T-helper 1 cell treated with Interleukin-12 subunit alpha and Interleukin-12 subunit beta and Interleukin-4 antibody, amounts not matched to agents 30 μg/mL and 1 μg/mL, for 36 hours (primary cell): ENCODE data around the gene ARHGEF39.
"Not testable (repeated sequence)": the region's sequence is repeated elsewhere in the genome, so short reads cannot be mapped to it uniquely, and the experiment has no call there.

Source experiments
- H3K27ac Mint-ChIP-seq: one replicate; pipeline ENCODE4 v1.8.0; 2021; ENCODE audit warnings: mild to moderate bottlenecking, mixed read lengths
- H3K27me3 Mint-ChIP-seq: one replicate; pipeline ENCODE4 v1.8.0; 2021; ENCODE audit warnings: low read depth, mixed read lengths
- H3K36me3 Mint-ChIP-seq: one replicate; pipeline ENCODE4 v1.8.0; 2021; ENCODE audit warnings: low read depth, mixed read lengths
- H3K4me1 Mint-ChIP-seq: one replicate; pipeline ENCODE4 v1.8.0; 2021; ENCODE audit warnings: low read depth, mixed read lengths
- H3K4me3 Mint-ChIP-seq: one replicate; pipeline ENCODE4 v1.8.0; 2021; ENCODE audit warnings: mild to moderate bottlenecking, moderate library complexity, mixed read lengths
- H3K9me3 Mint-ChIP-seq: one replicate; pipeline ENCODE4 v1.8.0; 2021; ENCODE audit warnings: mixed read lengths

Gene ARHGEF39

GRCh38 chr9:35616681-35617459 is 48.1 kb downstream of the ARHGEF39 start:
- Mint-ChIP-seq H3K4me1 (peaks cover 47% of the 10 kb centered on the region), H3K4me3 (peak overlapping the region; percentile 77), H3K27ac (peak overlapping the region; percentile 84), H3K9me3 (no peaks in the 10 kb centered on the region), H3K27me3 (peaks cover 11% of the 10 kb centered on the region), H3K36me3 (no peaks in the 10 kb centered on the region)

DNA sequence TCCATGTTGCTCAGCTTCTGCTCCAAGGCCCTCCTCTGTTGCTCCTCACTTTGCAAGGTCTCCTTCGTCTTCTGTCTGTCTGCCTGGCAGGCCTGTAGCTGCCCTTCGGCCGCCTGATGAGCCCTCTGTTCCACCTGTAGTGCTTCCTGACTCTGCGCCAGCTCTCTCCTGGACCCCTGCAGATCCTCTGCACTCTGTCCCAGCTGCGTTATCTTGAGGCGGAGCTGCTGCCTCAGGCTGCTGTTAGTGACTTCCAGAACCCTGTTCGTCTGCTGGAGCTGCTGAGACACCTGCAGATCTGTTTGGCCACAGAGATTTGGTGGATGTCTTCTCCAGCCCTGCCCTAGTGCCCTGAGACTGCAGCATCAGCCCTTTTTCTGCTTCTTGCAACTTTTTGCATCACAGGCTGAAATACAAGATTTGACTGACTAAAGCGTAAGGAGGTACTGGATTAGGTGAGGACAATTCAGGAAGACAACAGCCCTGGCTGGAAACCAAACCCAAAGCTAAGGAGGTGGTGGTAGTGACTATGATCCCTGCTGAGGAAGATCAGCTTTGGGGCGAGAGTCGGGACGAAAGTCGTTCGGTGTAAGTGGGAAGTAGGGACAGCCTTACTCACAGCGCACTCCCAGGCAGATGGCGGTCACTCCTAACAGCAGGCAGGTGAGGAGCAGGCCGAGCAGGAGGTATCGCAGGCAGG is 48.9 kb downstream of the ARHGEF39 start:
- H3K27me3 Mint-ChIP-seq: peaks cover 11% of the 10 kb centered on the region
- H3K27ac Mint-ChIP-seq: peak overlapping the region; percentile 79
- H3K4me1 Mint-ChIP-seq: peaks cover 49% of the 10 kb centered on the region
- H3K9me3 Mint-ChIP-seq: no peaks in the 10 kb centered on the region
- peaks cover 4% of the 10 kb centered on the region for H3K36me3 Mint-ChIP-seq
- peak overlapping the region; percentile 77 for H3K4me3 Mint-ChIP-seq

GRCh38 chr9:35612843-35613242 is 52.2 kb downstream of the ARHGEF39 start:
- Mint-ChIP-seq H3K9me3 (no peaks in the 10 kb centered on the region), H3K27me3 (peaks cover 11% of the 10 kb centered on the region), H3K27ac (no peak overlapping the region), H3K36me3 (peaks cover 7% of the 10 kb centered on the region), H3K4me1 (peaks cover 25% of the 10 kb centered on the region), H3K4me3 (no peak overlapping the region)

- H3K4me1 Mint-ChIP-seq: peaks cover 23% of the 10 kb centered on the region
- H3K27ac Mint-ChIP-seq, H3K9me3 Mint-ChIP-seq, H3K4me3 Mint-ChIP-seq: not testable (repeated sequence)
- H3K36me3 Mint-ChIP-seq: peaks cover 11% of the 10 kb centered on the region
- peaks cover 11% of the 10 kb centered on the region for H3K27me3 Mint-ChIP-seq
Measured at GRCh38 chr9:35612066-35612465, 52.9 kb downstream of the ARHGEF39 start.

GRCh38 chr9:35611230-35611797 is 53.7 kb downstream of the ARHGEF39 start:
- peaks cover 22% of the 10 kb centered on the region for H3K4me1 Mint-ChIP-seq
- H3K27me3 Mint-ChIP-seq: peaks cover 11% of the 10 kb centered on the region
- no peak overlapping the region for H3K27ac Mint-ChIP-seq
- no peaks in the 10 kb centered on the region for H3K9me3 Mint-ChIP-seq
- H3K4me3 Mint-ChIP-seq: no peak overlapping the region
- peaks cover 11% of the 10 kb centered on the region for H3K36me3 Mint-ChIP-seq

GRCh38 chr9:35609820-35610163 is 55.2 kb downstream of the ARHGEF39 start:
- Mint-ChIP-seq H3K4me3 (no peak overlapping the region), H3K27ac (no peak overlapping the region), H3K9me3 (no peaks in the 10 kb centered on the region), H3K36me3 (peaks cover 11% of the 10 kb centered on the region), H3K27me3 (peaks cover 11% of the 10 kb centered on the region), H3K4me1 (peaks cover 18% of the 10 kb centered on the region)
